ENCODE results near the gene SRGAP3.

The SRGAP3 gene

DNA sequence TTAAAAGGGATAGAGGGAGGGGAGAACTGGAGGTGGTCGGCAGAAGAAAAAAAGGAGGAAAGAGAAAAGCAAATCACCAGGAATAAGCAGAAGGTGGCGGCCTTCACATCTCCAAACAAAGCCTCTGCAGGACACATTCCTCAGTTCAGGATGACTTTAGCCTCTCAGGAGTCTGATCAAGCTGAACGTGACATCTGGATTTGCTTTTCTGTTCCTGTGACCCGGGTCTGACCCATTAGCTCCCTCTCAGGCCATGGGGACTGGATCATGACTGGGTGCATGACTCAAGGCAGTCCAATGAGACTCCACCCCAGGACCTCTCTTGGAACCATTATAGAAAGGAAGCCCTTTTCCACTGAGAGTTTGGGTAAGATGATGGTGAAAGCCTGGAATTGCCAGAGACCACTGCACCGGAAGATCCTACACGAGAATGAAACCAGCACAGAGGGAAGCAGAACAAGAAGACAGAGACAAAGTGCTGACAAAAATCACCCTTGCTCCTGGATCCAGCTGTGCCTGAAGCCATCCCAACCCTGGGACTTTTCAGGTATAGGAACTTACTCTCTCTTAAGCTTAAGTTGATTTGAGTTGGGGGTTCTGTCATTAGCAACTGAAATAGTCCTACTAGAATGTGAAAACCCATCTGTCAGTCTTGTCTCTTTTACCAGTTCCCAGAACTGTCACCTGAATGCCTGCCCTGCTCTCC lies 240.7 kb downstream of the SRGAP3 start:
- DNase-seq = no peak

DNA sequence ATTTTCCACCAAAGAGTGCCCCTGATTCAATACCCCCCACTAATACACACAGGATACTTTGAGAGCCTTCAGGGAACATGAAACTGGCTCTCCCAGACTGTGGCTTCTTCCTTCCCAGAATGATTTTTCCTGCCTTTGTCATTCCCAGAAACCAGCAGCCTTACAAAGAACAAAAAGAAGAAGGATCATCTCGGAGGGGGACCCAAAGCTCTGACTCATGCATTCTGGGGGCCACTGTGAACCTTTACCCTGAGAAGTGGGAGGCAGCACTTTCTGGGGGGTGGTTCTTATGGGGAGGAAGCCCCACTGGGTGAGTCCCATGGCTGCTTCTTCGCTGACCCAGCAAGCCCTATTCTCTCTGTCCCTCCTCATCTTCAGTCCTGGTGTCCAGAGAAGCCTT lies 241.5 kb downstream of the SRGAP3 start:
- no peak for DNase-seq

DNA sequence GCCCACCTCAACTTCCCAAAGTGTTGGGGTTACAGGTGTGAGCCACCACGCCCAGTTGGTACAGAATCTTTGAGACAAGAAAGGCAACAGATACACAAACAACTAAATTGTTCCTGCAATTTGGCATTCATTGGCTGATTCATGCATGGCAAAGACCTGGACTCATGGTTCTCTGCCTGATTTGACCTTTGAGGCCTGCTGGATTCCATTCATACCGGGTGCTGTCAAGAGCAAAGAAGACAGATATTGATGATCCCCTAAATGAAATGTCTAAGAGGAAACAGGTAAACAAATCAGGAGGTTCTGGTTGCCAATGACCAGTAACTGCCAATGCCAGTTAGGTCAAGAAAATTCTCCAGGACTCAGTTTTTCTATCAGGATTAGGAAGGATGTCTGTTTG lies 242.2 kb downstream of the SRGAP3 start:
- DNase-seq = no peak

DNA sequence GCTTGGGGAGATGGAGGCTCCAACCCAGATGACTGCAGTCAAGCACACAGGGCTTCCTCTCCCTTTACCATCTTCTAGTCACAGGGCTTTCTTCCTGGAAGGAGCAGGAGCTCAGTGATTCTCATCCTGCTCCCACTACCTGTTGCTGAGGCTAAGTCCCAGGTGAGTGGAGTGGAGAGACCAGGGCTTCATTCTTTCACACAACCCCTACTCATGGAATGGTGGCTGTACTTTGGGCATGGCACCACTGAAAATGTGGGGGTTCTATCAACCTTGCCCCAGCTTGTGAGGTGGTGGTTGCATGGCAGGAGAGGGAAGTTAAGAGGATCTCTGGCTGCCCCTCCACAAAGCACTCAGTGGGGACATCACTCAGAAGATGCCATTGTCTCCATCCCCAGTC lies 249.4 kb downstream of the SRGAP3 start:
- no peak for DNase-seq

DNA sequence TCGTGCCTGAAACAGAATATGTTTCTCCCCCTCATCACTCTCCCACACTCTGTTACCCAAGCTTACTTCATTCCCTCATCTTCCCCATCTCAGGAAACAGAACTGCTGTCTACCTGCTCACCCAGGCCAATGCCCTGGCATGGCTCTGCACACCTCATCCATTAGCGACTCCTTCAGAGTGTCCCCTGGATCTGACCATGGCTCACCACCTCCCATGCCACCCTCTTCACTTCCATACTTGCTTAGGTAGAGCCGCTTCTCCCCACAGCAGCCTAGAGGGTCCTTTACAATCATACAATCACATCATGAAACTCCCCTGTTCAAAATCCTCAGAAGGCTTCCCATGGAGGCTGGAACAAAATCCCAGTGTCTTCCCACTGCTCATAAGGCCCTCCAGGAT lies 252.3 kb downstream of the SRGAP3 start:
- DNase-seq = no peak

DNA sequence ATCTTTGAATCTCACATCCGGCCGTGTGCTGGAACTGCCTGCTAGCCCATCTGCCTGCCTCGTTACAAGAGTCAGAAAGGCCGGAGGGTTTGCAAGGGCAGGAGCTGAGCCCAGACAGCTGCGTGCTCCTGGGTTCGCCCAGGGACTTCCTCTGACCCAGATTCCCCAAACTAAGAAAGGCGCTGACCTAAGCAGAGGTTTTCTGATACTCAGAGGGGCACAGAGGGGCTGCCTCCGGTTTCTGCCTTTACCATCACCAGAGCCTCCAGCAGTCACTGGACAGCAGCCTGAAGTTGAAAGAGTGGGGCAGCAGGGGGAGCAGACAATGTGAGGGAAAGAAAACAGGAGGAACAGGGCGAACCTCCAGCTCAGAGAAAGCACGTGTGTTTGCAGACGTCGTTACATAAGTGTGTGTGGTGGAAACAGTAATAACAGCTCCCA lies 252.7 kb downstream of the SRGAP3 start:
- peak; percentile 13 for DNase-seq

DNA sequence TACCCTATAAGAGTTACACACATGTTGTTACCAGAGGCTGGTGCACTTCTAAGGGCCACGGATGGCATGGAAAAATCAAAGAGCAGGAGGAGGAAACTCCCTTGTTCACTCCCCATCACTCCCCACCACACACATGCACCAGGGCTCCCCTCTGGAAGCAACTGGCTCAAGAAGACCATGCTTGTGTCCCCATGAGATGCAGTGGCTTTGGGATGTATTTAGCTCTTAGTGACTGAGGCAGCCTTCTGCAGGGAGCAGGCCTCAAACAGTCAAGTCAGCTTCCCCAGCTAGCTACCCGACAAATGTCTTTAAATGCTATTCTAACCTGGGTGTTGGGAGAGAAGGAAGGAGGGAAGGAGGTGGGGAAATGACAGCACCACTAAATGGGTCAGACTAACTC lies 253.2 kb downstream of the SRGAP3 start:
- DNase-seq = no peak

DNA sequence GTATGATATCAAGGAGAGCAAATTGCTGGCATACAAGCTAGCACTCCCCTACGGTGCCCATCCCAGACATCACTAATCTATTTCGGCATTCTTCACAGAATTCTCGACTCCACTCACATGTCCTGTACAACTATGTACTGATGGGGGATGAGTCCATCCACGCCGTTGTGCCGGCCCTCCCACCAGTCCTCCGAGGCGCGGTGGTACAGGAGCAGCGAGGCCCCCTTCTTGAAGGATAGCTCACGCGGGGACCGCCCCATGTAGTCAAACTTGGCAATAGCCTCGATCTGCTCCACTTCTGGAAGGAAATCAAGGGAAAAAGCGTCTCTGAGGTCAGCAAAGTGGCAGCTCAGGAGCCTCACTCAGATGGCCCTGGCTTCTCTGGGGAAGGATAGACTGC lies 255.2 kb downstream of the SRGAP3 start:
- no peak for DNase-seq

DNA sequence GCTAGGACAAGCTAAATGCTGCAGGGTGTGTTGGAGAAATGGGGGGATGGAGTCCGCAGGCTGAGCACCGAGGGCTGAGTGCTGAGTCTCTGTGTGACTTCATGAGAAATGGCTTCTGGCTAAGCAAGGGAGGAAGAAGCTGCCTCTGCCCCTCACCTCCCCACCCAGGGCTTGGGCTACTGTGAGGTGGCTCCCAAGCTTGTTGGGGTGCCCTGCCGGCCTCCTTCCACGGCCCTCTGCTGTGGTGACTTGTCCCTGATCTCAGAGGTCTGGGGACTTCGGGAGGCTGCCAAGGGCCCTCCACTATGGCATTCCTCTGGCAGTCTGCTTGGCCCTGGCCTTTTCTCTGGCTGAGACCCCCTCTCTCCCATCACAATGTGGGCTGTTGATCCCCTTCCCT lies 256.1 kb downstream of the SRGAP3 start:
- DNase-seq = no peak

DNA sequence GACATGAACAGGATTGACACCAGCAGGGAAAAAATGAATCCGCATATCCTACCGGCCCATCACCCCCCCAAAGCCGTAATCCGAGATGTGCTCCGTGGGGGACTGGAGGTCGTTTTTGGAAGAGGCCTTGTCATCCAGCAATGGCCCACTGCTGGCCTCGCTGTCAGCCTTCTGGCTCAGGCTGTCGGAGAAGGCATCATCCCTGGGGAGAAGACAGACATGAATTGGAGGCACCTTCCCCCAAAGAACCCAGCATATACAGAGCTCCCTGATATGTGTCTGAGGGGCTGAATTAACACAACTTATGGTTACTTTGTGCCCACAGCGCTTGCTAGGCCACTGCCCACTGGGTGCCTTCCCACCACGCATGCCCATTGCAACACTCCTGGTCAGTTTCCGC lies 256.6 kb downstream of the SRGAP3 start:
- DNase-seq = no peak

DNA sequence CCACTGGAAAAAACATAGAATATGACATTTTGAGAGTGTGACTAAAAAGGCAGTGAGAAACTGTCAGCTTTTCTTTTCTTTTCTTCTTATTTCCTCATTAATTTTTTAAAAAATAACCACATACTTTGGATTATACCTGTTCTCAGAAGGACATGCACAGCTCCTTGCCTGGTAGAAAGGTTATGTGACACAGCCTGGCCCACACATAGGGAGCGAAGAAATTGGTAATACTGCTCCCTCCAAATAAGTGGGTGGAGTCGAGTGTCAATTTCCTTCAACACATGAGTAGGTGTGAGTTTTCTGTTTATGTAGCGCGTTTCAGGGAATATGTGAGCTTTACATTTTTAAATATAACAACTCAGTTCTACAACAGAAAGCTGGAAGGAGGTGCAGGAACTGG lies 257.2 kb downstream of the SRGAP3 start:
- DNase-seq = no peak

DNA sequence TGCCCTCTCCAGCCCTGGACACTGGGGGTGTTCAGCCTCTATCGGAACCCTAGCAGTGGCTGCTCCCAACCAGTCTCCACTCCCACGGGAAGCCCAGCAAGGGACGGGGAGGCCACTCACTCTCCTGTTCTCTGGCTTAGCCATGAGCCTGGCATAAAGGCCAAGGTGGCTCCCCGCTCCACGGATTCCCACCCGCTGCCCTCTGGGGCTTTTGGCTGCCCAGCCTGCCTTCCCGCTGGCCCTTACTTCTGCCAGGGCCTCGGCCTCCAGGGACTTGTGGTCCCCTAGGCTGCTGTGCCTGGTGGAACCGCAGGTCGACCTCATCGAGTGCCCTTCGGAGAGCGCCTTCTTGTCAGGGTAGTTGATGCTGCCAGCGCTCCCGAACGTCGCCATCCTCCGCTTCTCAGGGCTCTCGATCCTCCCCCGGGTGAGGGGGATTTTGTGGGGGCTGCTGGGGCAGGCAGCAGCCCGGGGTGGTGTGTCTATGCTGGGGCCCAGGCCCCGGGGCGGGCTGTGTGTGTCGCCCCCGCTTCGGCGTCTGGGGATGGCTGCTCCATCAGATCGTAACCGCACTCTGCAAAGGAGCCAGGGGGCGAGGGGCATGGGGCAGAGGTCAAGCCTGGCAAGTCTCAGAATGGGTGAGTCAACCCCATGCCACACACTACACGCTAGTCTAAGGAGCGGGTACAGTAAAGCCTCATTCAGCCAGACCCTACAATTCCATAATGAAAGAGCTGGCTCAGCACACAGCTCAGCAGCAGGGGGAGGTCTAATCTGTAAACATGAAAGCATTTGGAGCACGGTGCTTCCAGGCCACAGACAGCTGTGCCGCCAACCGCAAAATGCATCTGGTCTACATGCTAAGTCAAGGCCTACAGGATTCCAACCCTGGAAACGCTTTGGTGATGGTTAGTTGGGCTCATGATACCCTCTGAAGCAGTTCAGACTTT lies 258.9 kb downstream of the SRGAP3 start:
- no peak for DNase-seq

DNA sequence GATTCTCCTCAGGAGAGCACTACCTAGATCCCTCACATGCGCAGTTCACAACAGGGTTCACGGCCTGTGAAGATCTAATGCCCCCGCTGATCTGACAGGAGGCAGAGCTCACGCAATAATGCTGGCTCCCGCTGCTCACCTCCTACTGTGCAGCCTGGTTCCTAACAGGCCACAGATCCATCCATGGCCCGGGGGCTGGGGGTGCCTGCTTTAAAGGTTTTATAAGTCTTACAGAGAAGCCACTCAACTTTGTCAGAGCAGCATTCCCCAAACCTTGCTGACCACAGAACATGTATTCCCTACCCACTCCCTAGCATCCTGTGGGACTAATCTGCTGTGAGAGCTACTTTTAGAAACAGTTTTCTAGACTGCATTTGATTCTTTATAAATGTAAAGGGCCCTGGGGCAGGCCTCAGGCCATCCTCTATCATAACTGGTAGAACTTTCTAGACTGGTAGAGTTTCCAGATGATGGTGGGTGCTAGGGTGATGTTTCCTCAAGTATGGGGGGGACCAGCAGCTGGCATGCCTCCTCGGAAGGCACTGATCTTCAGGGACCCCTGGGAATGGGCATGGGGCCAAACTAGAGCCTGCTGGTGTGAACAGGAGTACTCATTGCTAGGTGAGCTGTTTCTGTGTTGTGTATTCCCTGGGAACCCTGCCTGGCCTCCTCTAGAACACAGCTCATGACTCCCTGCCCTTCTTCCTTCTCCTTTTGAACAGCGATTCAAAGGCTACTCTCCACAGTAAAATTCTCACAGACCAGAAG lies 260.5 kb downstream of the SRGAP3 start:
- DNase-seq = no peak

DNA sequence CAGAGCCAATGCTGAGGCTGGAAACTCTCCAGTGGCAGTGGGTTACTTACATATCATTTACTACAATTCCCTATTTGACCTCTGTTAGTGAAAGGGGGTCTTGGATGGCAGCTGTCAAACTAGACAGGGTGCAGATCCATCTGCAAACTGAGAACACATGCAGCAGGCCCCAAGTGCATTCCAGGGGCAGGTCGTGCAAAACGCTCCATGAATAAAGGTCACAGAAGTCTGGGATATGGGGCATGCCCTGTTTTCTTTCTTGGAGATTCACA lies 261.1 kb downstream of the SRGAP3 start:
- DNase-seq = no peak

DNA sequence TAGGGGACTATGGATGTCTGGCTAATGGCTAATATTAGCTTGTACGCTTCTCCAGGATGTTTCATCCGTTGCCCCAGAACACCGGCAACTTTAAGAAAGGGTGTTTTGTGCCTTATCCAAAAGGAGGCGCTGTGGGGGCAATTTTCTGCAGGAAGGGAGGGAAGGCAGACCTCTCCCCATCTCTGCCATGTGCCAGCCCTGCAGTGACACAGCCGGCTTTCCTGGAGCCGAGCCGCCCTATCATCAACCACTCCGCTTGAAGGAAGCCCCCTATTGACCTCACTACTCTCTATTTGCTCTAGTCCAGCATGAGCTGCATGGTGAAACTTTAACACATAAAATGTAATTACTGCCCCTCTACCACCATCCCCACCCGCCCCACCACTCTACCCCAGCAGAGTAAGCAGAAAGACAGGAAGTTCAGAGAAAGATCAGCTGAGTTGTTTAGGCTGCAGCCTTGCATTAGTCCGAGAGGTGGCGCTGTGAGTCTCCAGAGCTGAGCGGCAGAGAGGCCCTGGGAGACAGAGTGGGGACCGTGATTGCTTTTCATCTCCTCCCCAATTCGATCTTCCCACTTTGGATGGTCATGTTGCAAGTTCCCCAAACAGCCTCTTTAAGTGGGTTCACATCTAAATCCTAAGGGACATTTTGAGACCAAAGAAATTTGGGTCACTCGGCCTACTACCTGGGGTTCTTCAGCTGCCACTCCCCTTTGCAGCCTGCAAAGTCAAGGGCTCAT lies 261.6 kb downstream of the SRGAP3 start:
- peak; percentile 84 for DNase-seq

DNA sequence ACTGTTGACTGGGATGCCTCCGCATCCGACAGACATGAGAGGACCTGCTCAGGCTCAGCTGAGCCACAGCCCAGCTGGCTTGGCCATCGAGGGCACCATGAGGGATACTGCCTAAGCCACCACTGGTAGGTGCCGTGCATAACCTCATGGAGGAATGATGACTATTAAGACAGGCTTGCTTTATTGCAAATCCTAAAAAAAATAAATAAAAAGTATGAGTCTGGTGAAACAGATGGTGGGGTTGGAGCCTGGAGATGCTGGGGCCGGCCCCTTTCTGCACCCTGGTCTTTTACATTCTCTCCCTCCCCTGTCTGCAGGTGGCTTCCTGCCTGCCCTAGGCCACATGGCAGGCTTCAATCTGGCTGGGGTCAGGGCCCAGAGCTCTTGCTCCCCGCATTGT lies 262.2 kb downstream of the SRGAP3 start:
- DNase-seq = no peak

DNA sequence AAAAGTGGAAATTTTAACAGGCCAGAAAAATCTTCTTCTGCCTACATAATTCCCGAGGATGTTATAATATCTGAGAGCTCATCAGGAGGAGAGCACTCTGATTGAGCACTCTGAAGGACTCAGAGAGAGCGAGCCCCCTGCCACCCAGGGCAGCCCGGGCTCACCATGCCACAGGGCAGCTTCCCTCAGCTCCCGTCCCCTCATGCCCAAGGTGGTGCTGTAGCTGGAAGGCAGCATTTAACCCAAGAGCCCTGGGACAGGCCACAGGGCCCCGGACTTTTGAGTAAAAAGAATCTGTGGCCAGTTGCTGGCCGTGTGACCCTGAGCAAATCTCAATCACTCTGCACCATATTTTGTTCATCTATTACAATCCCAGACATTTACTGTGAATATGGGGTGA lies 262.7 kb downstream of the SRGAP3 start:
- DNase-seq = no peak

DNA sequence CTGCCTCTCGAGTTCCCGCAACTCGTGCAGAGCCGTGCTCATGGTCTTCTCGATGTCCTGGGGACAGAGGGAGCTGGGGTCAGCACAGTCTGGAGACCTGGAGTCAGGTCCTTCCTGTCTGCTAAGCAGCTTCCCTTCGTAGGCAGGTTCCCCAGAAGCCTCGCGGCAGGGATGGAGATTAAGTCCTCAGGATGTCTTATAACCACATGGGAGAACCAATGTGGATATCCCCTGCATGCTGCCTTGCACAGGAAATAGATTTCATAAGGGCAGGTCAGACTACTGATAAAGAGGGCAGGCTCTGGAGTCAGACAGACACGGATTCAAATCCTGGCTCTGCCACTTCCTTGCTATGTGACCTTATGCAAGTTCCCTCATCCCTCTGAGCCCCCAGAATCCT lies 263.6 kb downstream of the SRGAP3 start:
- DNase-seq = no peak

DNA sequence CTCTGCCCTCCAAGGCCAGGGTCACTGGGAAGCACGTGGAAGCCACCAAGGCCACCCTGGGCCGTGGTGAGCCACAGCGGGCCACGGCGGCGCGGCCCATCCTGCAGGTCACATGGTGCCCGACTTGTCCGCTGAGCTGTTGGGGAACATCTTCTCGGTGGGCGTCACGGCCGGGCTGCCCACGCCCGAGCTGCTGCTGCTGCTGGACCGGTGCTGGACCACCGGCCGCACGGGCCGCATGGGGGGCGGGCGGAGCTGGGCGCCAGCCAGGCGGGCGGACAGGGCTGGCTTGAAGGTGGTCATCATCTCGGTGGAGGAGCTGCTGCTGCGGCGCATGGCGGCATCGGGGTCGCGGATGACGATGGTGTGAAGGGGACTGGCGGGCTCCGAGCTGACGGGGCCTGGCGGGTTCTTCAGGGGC lies 264.0 kb downstream of the SRGAP3 start:
- DNase-seq = no peak

DNA sequence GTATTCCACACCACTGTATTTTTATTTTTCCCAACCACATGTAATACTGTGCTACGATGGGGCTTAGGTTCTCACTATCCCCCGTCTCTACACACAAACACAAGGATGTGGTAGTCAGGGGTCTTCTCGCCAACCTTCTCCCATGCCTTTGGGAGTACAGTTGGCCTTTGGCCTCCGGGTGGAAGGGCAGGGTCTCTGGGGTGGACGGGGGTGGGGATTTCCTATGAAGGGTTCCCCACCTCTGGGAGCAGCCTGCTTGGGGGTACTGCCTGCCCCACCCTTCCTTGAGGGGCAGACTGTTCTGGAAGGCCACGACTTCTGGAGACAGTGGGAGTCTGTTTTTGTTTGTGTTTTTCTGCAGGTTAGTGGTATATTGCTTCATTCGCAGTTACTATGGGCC lies 264.9 kb downstream of the SRGAP3 start:
- no peak for DNase-seq

DNA sequence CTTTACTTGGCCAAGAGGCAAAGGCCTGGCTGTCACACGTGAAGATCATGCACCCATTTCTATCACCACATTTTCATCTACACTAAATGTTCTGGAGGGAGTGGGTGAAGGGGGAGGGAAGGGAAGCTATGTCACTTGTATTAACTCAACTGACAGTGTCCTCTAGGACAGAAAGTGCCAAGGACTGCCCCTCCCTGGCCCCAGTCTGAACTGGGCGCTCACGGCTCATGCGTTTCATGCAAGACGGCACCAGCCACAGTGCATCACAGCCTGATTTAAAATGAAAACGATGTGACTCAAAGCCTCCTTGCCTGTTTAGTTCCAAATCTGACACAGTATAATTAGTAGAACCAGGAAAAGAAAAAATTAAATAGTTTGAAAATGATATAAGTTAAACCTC lies 265.4 kb downstream of the SRGAP3 start:
- DNase-seq = no peak

DNA sequence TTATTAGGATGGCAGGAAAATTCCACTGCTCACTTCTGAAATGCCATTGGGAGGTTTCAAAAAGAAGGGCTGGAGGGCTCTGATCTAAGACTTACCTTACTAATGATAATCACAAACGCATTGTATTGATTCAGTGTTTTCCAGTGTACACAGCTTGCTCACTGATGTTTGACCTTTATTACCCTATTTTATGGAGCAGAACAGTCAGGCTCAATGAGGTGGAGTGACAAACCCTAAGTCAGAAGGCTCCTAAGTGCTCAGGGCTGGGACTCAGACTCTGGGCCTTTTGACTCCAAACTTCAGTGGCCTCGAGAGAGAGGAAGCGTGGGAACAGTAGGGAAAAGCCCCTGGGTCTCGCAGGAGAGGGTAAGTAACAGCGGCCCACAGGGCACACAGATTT lies 265.9 kb downstream of the SRGAP3 start:
- DNase-seq = no peak

DNA sequence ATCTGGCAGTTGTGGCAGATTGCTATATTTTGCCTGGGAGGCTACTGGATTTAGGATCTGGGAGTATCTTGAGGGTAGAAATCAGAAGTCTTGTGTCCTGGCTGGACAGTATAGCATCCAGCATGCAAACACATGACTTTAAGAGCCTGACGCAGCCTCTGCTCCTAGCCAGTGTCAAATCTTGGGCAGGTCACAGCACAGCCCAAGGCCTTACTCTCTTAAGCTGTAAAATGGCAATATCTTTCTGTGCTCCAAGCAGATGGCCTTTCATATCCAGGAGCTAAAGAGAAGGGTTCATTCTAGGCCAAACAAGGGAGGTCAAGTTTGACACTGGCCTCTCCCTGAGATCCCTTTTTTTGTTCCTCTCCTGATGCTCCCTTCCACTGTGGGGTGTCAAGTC lies 266.4 kb downstream of the SRGAP3 start:
- DNase-seq = no peak

Measured in hematopoietic multipotent progenitor cell treated with erythropoietin and hydrocortisone succinate and interleukin-3 and kit ligand, for 4 days (in vitro differentiated cells).